ENCODE data around the gene TRIM6.

GRCh38 chr11:5622802-5623201, 26.4 kb downstream of the TRIM6 start:
- TF ChIP-seq, protein P1, sequence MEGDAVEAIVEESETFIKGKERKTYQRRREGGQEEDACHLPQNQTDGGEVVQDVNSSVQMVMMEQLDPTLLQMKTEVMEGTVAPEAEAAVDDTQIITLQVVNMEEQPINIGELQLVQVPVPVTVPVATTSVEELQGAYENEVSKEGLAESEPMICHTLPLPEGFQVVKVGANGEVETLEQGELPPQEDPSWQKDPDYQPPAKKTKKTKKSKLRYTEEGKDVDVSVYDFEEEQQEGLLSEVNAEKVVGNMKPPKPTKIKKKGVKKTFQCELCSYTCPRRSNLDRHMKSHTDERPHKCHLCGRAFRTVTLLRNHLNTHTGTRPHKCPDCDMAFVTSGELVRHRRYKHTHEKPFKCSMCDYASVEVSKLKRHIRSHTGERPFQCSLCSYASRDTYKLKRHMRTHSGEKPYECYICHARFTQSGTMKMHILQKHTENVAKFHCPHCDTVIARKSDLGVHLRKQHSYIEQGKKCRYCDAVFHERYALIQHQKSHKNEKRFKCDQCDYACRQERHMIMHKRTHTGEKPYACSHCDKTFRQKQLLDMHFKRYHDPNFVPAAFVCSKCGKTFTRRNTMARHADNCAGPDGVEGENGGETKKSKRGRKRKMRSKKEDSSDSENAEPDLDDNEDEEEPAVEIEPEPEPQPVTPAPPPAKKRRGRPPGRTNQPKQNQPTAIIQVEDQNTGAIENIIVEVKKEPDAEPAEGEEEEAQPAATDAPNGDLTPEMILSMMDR (conservative IDR thresholded peaks at IDR 0.05; ENCODE audit: low read length): no peak
- TF ChIP-seq EZH2phosphoT487 (IDR thresholded peaks at IDR 0.05; ENCODE audit: borderline replicate concordance, low read depth, low read length): no peak
